ENCODE results near the gene NEK10. TPM values are rescaled to one million over a fixed set of nuclear protein-coding genes. Genes with fewer than 3 reads are reported as not detected.
A peak's percentile ranks its signal among the peaks of the same experiment; 100 is the strongest.

The NEK10 gene
- total RNA-seq, 6 experiments from 2014 or later, result 5.2 to 9.5 (median 6.5) TPM

DNA sequence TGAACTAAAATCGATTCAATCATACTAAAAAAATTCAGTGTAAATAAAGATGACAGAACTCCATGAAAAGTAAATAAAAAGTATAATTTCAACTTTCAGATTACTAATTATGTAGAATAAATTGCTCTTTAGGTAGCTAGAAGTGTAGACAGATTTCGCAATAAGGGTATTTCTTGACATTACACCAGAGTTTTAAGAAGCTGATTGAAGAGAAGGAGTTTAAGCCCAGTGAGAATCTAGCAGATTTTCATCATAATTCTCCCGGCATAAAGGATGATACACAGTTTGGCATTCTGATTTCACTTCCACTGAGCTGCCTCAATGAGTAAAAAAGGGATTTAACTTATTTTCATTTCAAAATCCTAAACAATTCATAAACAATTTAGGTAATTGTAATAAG is 259.2 kb downstream of the NEK10 start:
- Mint-ChIP-seq H3K36me3 (ENCODE audit: low read depth) (no peaks in the 10 kb centered on the region; the same call in 1 of the 2 replicates), H3K4me3 (no peak overlapping the region), H3K27ac (no peak overlapping the region), H3K4me1 (ENCODE audit: low read depth) (peaks cover 30% of the 10 kb centered on the region), H3K9me3 (no peaks in the 10 kb centered on the region), H3K27me3 (ENCODE audit: insufficient read depth) (peaks cover 2% of the 10 kb centered on the region; the same call in 1 of the 2 replicates)
- no peak for DNase-seq
- TF ChIP-seq CTCF (IDR thresholded peaks at IDR 0.05), result no peak

DNA sequence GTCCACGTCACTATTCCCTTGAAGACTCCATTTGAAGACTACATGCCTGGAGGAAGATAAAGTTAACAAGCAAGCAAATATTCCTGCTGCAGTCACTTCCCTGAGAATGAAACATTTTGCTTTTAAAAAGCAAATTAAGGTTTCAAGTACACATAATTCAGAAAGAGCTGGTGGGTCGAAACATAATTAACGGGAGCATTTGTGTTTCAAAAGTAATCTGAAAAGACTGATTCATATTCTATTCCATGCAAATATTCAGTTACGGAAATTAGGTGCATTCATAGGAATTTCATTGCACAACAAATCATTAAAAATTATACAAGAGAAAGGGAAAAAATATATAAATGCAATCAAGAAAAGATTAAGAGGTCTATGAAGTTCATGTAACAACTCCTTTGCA is 260.9 kb downstream of the NEK10 start:
- Mint-ChIP-seq H3K27ac (no peak overlapping the region), H3K27me3 (ENCODE audit: insufficient read depth) (peaks cover 6% of the 10 kb centered on the region), H3K9me3 (no peaks in the 10 kb centered on the region), H3K4me3 (no peak overlapping the region), H3K36me3 (ENCODE audit: low read depth) (no peaks in the 10 kb centered on the region), H3K4me1 (ENCODE audit: low read depth) (peaks cover 15% of the 10 kb centered on the region)
- TF ChIP-seq CTCF (IDR thresholded peaks at IDR 0.05), result no peak
- no peak for DNase-seq

DNA sequence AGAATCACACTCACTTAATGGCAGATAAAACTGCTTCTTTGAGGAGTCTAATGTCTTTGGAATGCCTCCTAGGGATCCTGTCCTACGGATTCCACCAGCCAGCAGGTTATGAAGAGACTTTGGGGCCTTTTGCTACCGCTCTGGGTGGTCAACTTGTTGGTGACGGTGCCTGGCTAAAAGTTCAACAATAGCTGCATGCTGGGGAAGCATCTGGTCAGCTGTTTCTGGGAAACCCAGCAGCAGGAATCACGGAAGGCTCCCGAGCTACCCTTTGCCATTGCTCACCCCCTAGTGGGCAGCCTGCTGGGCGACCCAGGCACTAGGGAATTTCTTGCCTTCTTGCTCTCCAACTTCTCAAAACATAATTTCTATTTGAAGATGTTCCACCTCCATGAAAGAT is 263.3 kb downstream of the NEK10 start:
- no peak overlapping the region for H3K4me3 Mint-ChIP-seq
- DNase-seq, result no peak
- H3K27me3 Mint-ChIP-seq (ENCODE audit: insufficient read depth), result peaks cover 8% of the 10 kb centered on the region
- peak; percentile 58 for TF ChIP-seq CTCF (IDR thresholded peaks at IDR 0.05)
- no peak overlapping the region for H3K27ac Mint-ChIP-seq
- H3K36me3 Mint-ChIP-seq (ENCODE audit: low read depth), result no peaks in the 10 kb centered on the region; the same call in 1 of the 2 replicates
- no peaks in the 10 kb centered on the region for H3K9me3 Mint-ChIP-seq
- H3K4me1 Mint-ChIP-seq (ENCODE audit: low read depth), result peaks cover 15% of the 10 kb centered on the region

- no peak overlapping the region for H3K4me3 Mint-ChIP-seq
- H3K9me3 Mint-ChIP-seq, result no peaks in the 10 kb centered on the region
- no peak for DNase-seq
- H3K36me3 Mint-ChIP-seq (ENCODE audit: low read depth), result no peaks in the 10 kb centered on the region; the same call in 1 of the 2 replicates
- no peak overlapping the region for H3K27ac Mint-ChIP-seq
- TF ChIP-seq CTCF (IDR thresholded peaks at IDR 0.05), result no peak
- H3K4me1 Mint-ChIP-seq (ENCODE audit: low read depth), result no peaks in the 10 kb centered on the region
- peaks cover 2% of the 10 kb centered on the region; the same call in 1 of the 2 replicates for H3K27me3 Mint-ChIP-seq (ENCODE audit: insufficient read depth)
Measured at GRCh38 chr3:27097182-27097581, 272.0 kb downstream of the NEK10 start.

GRCh38 chr3:27095553-27096222 is 273.5 kb downstream of the NEK10 start:
- Mint-ChIP-seq H3K4me3 (no peak overlapping the region), H3K27me3 (ENCODE audit: insufficient read depth) (no peaks in the 10 kb centered on the region; the same call in 1 of the 2 replicates), H3K36me3 (ENCODE audit: low read depth) (no peaks in the 10 kb centered on the region), H3K4me1 (ENCODE audit: low read depth) (peaks cover 3% of the 10 kb centered on the region; the same call in 1 of the 2 replicates), H3K9me3 (no peaks in the 10 kb centered on the region), H3K27ac (no peak overlapping the region)
- TF ChIP-seq CTCF (IDR thresholded peaks at IDR 0.05), result no peak
- DNase-seq, result no peak
